PFSK-1 (cell line): ENCODE data around the gene PCBP3.

Experiments used
- FOXP2 ChIP-seq: optimal IDR thresholded peaks from 2 replicates; pipeline ENCODE3; 2011; ENCODE audit warnings: borderline replicate concordance, control low read depth, inconsistent platforms; ENCODE audit not compliant: insufficient read depth; ENCODE audit errors: extremely low read length, extremely low read depth
- POLR2AphosphoS5 ChIP-seq: IDR thresholded peaks from 2 replicates; pipeline ENCODE4 v1.6.1; 2012; ENCODE audit warnings: low read depth, mild to moderate bottlenecking, control low read depth, low read length, moderate library complexity
- SIN3A ChIP-seq: IDR thresholded peaks from 2 replicates; pipeline ENCODE4 v1.6.1; 2012; ENCODE audit warnings: mild to moderate bottlenecking, low read length, moderate library complexity, borderline replicate concordance; ENCODE audit not compliant: insufficient read depth
- TAF1 ChIP-seq: IDR thresholded peaks from 2 replicates; pipeline ENCODE4 v1.6.1; 2012; ENCODE audit warnings: low read length, control low read depth, borderline replicate concordance; ENCODE audit not compliant: insufficient read depth
- TF ChIP-seq, protein P1 (sequence below), 2 experiments: IDR thresholded peaks; 2 replicates each; pipeline versions ENCODE4 v1.6.1 to v1.8.0; 2011 to 2012; ENCODE audit warnings: low read depth in 2 of 2, low read length in 2 of 2, control low read depth in 1 of 2, inconsistent platforms in 1 of 2, mild to moderate bottlenecking in 1 of 2, moderate library complexity in 1 of 2; ENCODE audit not compliant: insufficient read depth in 1 of 2

Gene PCBP3

DNA sequence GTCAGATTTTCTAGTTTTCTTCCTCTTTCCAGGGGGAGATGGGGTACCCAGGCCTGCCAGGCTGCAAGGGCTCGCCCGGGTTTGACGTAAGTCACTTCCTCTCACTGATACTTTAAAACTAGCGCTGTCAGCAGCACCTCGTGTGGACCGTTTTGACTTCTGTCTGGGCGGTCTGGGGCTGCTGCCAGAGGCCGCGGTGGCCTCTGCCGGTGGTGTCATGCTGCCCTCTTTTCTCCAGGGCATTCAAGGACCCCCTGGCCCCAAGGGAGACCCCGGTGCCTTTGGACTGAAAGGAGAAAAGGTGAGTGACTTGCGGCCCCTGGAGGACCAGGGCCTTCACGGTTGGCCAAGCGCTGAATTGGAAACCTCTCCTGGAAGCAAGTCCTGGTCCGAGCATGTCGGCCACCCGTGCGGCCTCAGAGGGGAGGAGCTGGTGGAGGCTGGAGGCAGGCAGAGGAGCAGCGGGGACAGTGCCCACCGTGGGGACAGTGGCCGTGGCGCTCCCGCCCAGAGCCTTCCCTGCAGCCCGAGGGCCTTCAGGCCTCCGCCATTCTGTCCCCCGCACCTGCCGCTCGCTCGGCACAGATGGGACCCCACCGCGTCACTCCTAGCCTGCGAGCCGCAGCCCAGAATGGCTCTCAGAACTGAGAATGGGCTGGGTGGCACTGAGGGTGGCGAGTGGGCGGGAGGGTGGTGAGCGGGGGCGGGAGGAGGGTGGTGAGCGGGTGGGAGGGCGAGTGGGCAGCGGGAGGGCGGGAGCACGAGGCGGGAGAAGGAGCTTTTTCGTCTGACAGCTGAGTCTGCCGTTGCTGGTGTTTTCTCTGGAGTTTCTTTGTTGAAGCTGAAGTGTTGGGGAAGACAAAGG, 347.4 kb downstream of the PCBP3 start:
- TF ChIP-seq, protein P1, sequence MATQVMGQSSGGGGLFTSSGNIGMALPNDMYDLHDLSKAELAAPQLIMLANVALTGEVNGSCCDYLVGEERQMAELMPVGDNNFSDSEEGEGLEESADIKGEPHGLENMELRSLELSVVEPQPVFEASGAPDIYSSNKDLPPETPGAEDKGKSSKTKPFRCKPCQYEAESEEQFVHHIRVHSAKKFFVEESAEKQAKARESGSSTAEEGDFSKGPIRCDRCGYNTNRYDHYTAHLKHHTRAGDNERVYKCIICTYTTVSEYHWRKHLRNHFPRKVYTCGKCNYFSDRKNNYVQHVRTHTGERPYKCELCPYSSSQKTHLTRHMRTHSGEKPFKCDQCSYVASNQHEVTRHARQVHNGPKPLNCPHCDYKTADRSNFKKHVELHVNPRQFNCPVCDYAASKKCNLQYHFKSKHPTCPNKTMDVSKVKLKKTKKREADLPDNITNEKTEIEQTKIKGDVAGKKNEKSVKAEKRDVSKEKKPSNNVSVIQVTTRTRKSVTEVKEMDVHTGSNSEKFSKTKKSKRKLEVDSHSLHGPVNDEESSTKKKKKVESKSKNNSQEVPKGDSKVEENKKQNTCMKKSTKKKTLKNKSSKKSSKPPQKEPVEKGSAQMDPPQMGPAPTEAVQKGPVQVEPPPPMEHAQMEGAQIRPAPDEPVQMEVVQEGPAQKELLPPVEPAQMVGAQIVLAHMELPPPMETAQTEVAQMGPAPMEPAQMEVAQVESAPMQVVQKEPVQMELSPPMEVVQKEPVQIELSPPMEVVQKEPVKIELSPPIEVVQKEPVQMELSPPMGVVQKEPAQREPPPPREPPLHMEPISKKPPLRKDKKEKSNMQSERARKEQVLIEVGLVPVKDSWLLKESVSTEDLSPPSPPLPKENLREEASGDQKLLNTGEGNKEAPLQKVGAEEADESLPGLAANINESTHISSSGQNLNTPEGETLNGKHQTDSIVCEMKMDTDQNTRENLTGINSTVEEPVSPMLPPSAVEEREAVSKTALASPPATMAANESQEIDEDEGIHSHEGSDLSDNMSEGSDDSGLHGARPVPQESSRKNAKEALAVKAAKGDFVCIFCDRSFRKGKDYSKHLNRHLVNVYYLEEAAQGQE (IDR thresholded peaks at IDR 0.05; ENCODE audit: insufficient read depth in 1 of 2, low read depth in 2 of 2, low read length in 2 of 2): no peak
- TF ChIP-seq POLR2AphosphoS5 (no peak), FOXP2 (no peak), TAF1 (no peak), SIN3A (no peak)

DNA sequence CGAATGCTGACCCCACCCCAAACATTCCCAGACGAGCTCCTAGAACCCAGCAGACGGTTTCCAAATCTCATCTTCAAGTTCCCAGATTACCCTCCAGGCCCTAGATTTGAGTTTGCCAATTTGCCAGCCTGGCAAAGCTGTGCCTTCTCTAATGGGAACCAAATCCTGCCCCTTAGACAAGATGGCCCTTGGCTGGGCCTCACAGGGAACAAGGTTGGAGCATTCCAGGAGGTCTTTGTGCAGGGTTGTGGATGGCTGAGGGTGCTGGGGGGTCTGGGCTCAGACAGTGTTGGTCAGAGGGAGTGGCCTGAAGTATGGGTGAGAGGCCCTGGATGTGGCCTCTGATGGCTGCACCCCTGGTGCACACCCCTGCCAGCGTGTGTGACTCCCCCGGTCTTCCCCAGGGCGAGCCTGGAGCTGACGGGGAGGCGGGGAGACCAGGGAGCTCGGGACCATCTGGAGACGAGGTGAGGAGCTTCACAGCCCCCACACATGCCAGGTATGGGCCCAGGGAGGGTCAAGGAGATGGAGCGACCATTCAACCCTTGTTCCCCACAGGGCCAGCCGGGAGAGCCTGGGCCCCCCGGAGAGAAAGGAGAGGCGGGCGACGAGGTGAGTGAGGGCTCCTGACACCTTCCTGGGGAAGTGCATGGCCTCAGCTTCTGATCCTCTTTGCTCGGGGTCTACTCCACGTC, 348.2 kb downstream of the PCBP3 start:
- TF ChIP-seq FOXP2: no peak
- TF ChIP-seq, protein P1 (IDR thresholded peaks at IDR 0.05; ENCODE audit: insufficient read depth in 1 of 2, low read depth in 2 of 2, low read length in 2 of 2): no peak
- TF ChIP-seq TAF1: no peak
- TF ChIP-seq POLR2AphosphoS5: no peak
- no peak for TF ChIP-seq SIN3A
